ENCODE data around the gene OR8B12.

Gene OR8B12
- 0 to 0.55 (median 0) reads per million in 17 experiments for total RNA-seq

GRCh38 chr11:124543554-124543953, at the start of gene OR8B12:
OR8B12 (minus strand) TSS chr11:124543654; CDS start chr11:124543654, 0 bp downstream.
- DNase-seq = no peak

- no peak for DNase-seq
Measured at GRCh38 chr11:124592627-124593026, 49.2 kb upstream of the OR8B12 start.

- DNase-seq = no peak
Measured at GRCh38 chr11:124591430-124591829, 48.0 kb upstream of the OR8B12 start.

GRCh38 chr11:124586238-124586860, 42.9 kb upstream of the OR8B12 start:
- peak; percentile 73 to 83 (median 81) for DNase-seq

GRCh38 chr11:124584681-124585372, 41.4 kb upstream of the OR8B12 start:
- DNase-seq = no peak

- no peak for DNase-seq
Measured at GRCh38 chr11:124583781-124584180, 40.3 kb upstream of the OR8B12 start.

GRCh38 chr11:124582565-124582964, 39.1 kb upstream of the OR8B12 start:
- DNase-seq = no peak

- no peak for DNase-seq
Measured at GRCh38 chr11:124581817-124582216, 38.4 kb upstream of the OR8B12 start.

- no peak for DNase-seq
Measured at GRCh38 chr11:124578761-124579160, 35.3 kb upstream of the OR8B12 start.

GRCh38 chr11:124577716-124578427, 34.4 kb upstream of the OR8B12 start:
- no peak for DNase-seq

- DNase-seq = no peak
Measured at GRCh38 chr11:124570160-124570559, 26.7 kb upstream of the OR8B12 start.

GRCh38 chr11:124569697-124570096, 26.2 kb upstream of the OR8B12 start, which contains the start of gene OR8A1:
OR8A1 (plus strand) TSS chr11:124569997; CDS start chr11:124570120, 123 bp downstream.
- DNase-seq = no peak

- DNase-seq = no peak
Measured at GRCh38 chr11:124556828-124557227, 13.4 kb upstream of the OR8B12 start.

- no peak for DNase-seq
Measured at GRCh38 chr11:124551987-124552386, 8.5 kb upstream of the OR8B12 start.

GRCh38 chr11:124551189-124551588, 7.7 kb upstream of the OR8B12 start:
- DNase-seq = no peak

- DNase-seq = peak; percentile 22 to 57 (median 42)
Measured at GRCh38 chr11:124543145-124543544, 309 bp downstream of the OR8B12 start.

GRCh38 chr11:124541204-124541603, 2.2 kb downstream of the OR8B12 start:
- DNase-seq = peak; percentile 60 to 76 (median 66)

- DNase-seq = no peak
Measured at GRCh38 chr11:124538019-124538418, 5.4 kb downstream of the OR8B12 start.

GRCh38 chr11:124536520-124536919, 6.9 kb downstream of the OR8B12 start:
- peak; percentile 73 to 87 (median 82) for DNase-seq

GRCh38 chr11:124535552-124536232, 7.8 kb downstream of the OR8B12 start:
- peak; percentile 15 to 52 (median 28) for DNase-seq

- no peak for DNase-seq
Measured at GRCh38 chr11:124534051-124534450, 9.4 kb downstream of the OR8B12 start.

GRCh38 chr11:124533626-124534025, 9.8 kb downstream of the OR8B12 start:
- DNase-seq = no peak

- no peak for DNase-seq
Measured at GRCh38 chr11:124520550-124520854, 23.0 kb downstream of the OR8B12 start.
